Stimulated activated CD8-positive, alpha-beta memory T cell treated with anti-CD3 and anti-CD28 coated beads, Interleukin-4, amount 100 ng/mL, for 1 hour (primary cell): ENCODE results near the gene PDE2A.

Experiments
- DNase-seq, 2 donors: peaks; one replicate each; pipeline ENCODE4 v3.0.0-alpha.2; 2020; ENCODE audit warnings: low read depth in 2 of 2, low spot score in 1 of 2

Gene PDE2A

DNA sequence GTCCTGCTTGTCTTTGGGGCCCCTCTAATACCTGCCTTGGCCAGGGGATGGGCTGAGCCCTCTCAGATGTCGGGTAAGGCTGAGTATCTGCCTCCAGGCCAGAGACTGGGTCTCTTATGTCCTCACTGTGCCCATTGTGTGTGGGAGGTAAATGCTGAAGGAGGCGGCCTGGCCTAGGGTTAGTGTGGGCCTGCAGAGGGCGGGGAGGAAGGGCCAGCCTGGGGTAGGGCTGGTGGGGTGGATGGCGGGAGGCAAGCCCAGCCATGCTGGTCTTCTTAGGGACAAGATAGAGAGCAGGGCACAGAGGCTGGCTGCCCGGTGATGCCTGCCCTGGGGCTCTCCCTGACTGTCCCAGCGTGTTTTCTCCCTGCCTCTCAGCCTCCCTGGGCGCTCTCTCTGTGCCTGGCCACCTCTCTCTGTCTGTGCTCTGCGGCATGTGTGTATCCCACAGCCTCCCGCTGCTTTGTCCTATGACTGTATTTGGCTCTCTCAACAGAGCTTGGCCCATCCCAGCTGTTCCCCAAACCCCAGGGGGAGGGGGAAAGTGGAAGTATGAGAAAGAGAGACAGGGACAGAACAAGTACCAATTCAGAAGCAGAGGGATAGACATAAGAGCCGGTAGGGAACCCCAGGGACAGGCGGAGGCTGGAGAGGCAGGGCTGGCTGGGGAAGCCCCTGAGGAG is 57.0 kb downstream of the PDE2A start:
- no peak for DNase-seq

- no peak for DNase-seq
Observed at GRCh38 chr11:72616655-72617054, 57.6 kb downstream of the PDE2A start.

DNA sequence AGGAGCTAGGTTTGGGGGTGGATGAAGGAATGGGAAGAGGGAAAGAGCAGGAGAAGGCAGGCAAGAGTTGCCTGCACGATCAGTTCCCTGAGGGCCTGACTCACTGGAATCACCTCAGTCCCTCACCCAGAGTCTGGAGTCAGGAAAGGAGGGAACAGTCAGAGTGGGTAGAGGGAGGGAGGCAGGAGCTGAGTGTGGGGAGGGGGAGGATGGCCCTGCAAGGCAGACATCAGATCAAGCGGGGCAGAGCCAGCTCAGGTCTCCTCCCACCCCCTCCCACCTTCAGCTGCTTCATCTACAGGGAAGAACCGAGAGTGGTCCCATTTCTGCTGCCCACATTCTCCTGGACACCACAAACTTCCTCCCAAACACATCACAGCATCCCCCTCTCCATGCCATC is 58.9 kb downstream of the PDE2A start:
- no peak for DNase-seq

DNA sequence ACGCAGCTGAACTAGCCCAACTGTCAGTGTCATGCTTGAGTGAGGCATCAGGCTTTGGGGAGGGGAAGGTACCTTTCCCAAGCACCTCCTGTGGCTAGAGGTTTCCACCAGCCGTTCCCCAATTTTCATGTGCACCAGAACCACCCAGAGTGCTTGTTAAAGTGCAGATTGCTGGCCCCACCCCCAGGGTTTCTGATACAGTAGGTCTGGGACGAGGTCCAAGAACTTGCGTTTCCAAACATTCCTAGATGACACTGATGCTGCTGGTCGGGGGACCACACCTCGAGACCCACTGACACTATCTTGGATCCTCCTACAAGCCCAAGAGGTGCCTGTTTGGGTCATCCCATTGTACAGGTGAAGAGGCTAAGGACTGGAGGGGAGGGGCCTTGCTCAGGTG is 59.8 kb downstream of the PDE2A start:
- DNase-seq, result no peak

DNA sequence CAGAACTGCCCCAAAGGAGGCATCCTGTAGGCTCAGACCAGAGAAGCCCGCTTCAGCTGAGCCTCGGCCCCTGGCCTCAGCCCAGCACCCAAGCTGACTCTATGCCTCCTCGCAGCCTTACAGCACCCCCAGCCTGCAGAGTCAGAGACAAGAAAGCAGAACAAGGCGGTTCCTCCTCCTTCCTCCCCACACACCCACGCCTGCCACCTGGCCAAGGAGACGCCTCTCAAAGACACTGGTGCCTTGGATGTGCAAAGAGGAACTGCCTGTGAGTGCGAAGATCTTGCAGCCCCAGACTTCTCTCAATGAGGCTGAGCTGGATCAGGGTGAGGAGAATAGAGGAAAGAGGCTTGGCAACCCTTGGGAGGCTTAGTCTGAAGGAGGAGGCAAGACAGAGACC is 60.2 kb downstream of the PDE2A start:
- DNase-seq, result no peak

- DNase-seq, result no peak
Observed at GRCh38 chr11:72613450-72613849, 60.8 kb downstream of the PDE2A start.

DNA sequence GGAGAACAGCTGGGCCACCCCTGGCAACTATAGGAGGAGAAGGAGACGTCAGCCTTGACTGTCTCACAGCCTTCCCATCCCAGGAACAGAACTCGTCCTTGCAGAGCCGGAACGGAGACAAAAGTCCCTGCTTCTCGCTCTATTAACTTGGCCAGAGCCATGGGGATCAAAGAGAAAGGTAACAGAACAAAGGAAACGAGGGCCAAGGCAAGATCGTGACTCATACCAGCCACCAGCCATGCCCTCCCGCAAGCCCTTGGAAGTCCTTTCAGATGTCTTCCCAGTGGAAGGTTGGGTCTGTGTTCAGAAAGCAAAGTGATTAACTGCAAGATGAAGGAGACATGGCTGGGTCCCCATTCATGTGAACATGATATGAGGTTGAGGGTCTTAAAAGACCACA is 64.7 kb downstream of the PDE2A start:
- DNase-seq, result no peak

GRCh38 chr11:72609045-72609444 is 65.2 kb downstream of the PDE2A start:
- DNase-seq, result no peak

DNA sequence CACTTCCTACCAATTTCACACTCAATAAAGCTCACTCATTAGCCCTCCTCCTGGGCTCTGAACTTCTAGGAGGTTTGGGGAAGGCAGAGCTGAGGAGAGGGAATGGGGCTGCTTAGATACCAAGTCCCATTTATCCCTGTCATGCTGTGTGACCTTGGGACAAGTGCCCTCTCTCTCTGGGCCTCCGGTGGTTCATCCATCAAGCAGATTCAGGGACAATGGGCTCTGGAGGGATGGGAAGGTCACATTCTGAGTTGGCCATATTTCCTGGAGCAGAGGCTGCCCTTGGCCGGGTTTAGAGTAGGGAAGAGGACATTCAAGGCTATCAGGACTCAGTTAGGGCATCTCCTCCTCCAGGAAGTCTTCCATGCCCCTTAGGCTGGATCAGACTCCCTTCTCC is 66.7 kb downstream of the PDE2A start:
- no peak for DNase-seq

DNA sequence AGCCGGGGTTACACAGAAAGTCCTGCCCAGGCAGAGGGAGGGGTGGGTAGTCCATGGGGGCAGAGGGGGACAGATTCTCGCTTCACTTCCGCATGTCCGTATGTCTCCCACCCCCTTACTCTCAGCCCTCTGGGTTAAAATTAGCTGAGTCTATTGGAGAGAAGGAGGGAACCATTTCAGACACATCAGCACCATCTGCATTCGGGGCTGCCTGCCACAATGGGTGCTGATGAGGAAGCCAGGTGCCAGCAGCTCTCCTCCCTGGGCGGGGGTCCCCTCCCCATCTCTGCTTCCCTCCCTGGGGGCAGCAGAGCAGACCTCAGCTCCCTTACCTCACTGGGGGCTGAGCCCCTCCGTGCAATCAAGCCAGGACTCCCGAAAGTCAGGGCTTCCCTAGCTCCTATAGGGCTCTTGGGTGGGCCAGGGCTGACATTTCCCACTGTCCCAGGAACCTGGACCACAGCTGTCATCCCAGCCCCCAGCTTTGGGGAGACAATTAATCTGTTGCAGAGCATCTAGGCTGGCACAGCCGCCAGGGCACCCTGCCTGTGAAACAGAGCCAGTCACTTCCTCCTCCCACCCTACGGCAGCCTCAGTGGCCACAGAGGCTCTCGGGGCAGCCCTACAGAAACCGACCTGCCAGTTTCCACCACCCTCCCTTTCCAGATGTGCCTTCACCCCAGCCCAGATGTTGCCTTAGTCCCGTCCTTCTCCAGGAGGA is 67.3 kb downstream of the PDE2A start:
- DNase-seq, result no peak

GRCh38 chr11:72605973-72606747 is 68.1 kb downstream of the PDE2A start:
- no peak for DNase-seq

DNA sequence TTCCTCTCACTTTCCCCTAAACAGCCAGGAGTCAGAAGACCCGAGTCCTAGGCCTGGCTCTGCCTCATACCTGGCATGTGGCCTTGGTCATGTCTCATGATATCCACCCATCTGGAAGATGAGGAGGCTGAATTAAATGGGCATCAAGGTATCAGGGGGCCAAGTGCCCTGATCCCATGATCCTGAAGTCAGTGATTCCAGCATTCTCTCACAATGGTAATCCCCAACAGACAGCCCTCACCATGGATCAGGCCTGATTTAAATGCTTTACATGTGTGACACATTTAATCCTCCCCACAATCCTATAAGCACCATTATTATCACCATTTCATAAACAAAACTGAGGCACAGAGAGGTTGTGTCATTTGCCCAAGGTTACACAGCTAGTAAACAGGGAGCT is 70.0 kb downstream of the PDE2A start:
- no peak for DNase-seq

DNA sequence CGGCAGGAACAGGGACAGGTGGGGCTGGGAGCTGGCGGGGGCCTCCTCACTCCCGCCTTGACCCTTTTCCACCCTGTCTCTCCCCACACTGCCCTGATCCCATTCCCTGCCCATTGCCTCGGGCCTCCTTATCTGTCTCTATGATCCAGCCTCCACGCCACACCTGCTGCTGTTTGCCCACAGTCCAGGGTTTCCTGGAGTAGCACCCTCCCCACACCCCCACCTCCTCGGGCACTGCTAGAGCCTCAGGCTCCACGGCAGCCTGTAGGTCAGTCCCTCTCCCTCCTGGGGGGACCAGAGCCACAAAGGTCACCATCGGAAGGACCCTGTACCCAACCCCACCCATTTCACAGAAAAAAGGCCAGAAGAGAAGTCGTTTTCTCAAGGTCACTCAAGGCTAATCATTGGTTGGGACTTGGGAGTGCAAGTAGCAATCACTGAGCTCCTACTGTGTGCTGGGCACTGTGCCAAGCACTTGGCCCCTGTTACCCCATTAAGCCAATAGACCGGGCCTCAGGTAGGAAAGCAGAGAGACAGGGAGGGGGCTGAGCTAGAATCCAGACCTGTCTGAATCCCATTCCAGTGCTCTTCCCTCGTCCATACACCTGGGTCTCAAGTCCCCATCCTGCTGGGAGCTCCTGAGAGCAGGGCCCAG is 71.8 kb downstream of the PDE2A start:
- DNase-seq, result no peak

- no peak for DNase-seq
Observed at GRCh38 chr11:72600557-72600956, 73.7 kb downstream of the PDE2A start.

- DNase-seq, result no peak
Observed at GRCh38 chr11:72599325-72600117, 74.7 kb downstream of the PDE2A start.

DNA sequence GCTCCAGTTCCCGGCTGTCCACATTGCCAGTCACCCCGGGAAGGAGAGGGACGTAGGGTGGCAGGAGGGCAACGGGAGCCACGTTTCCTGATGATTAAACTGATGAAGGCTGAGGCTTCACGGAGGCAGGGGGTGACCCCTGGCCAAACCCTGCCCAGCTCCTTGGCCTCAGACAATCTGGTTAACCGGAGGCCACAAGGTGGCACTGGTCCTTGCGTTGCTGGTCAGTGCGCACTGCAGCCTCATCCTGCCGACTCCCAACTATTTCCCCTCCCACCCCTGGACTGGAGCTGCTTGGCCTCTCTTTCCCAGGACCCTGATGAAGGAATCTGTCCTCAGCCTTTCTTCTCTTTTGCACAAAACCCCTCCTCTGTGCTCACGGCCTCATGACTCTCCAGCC is 75.3 kb downstream of the PDE2A start:
- DNase-seq, result no peak

DNA sequence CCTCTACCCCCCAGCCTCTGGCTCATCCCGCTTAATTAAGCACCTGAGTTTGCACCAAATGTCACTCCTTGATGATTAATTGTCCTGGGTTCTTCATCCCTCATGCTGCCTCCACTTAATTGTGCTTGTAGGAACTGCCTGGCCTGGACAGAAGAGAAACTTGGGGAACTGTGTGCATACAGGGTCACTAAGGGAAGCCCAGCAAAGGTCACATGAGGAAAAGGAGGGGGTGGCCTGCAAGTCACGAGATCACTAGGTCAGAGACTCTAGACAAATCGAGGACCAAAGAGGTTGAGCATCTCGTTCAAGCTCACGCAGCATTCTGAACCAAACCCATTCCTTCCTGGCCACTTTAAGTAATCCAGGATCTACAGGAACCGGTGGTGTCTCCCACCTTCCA is 75.8 kb downstream of the PDE2A start:
- DNase-seq, result no peak

GRCh38 chr11:72597721-72598120 is 76.5 kb downstream of the PDE2A start:
- DNase-seq, result no peak

DNA sequence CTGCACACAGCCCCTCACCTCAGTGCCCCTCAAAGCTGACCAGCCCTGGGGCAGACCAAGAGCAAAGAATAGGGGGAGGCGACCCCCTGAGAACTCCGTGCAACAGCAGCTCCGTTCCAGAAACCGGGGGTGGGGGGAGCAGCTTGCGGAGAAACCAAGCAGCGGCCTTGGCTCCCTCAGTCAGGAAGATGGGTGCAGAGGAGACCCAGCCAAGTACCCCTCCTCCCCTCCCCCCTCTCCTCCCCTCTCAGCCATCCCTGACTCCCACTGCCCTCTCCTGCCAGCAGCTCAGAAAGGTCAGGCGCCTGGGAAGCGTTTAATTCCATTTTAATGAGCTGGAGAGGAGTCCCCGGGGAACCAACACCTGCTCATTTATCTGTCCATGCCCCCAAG is 78.9 kb downstream of the PDE2A start:
- DNase-seq, result no peak

- DNase-seq, result no peak
Observed at GRCh38 chr11:72594493-72595291, 79.5 kb downstream of the PDE2A start.
